NB4 (cell line): ENCODE data around the gene CNTNAP2.
"Not testable (repeated sequence)": the region's sequence is repeated elsewhere in the genome, so short reads cannot be mapped to it uniquely, and the experiment has no call there.

Source experiments
- DNase-seq: peaks from one replicate; pipeline ENCODE4 v3.0.0; 2010; ENCODE audit warnings: low read depth
- H3K4me3 ChIP-seq: one replicate; pipeline ENCODE4 v1.5.1; 2011; ENCODE audit warnings: mild to moderate bottlenecking, low read depth, low read length, moderate library complexity
- CTCF ChIP-seq: IDR thresholded peaks from one replicate; pipeline ENCODE4 v1.5.1; 2012; ENCODE audit warnings: low read depth, low read length
- MAX ChIP-seq: IDR thresholded peaks from 2 replicates; pipeline ENCODE4 v1.6.1; 2011; ENCODE audit warnings: low read depth, low read length
- MYC ChIP-seq: IDR thresholded peaks from 2 replicates; pipeline ENCODE4 v1.6.1; 2011; ENCODE audit warnings: low read depth, low read length
- POLR2A ChIP-seq: IDR thresholded peaks from 2 replicates; pipeline ENCODE4 v1.6.1; 2011; ENCODE audit warnings: mild to moderate bottlenecking; ENCODE audit not compliant: insufficient read length; ENCODE audit errors: extremely low read depth

The CNTNAP2 gene

GRCh38 chr7:147707926-147708325 lies 1591.3 kb downstream of the CNTNAP2 start:
- no peak for DNase-seq
- no peak for TF ChIP-seq MAX
- no peak for TF ChIP-seq MYC
- TF ChIP-seq CTCF: no peak
- TF ChIP-seq POLR2A: no peak
- H3K4me3 ChIP-seq: no peak overlapping the region

GRCh38 chr7:147708871-147709270 lies 1592.3 kb downstream of the CNTNAP2 start:
- no peak for DNase-seq
- H3K4me3 ChIP-seq: no peak overlapping the region
- TF ChIP-seq MYC (no peak), CTCF (no peak), POLR2A (no peak), MAX (no peak)

- TF ChIP-seq POLR2A (no peak), MYC (no peak), MAX (no peak)
- DNase-seq: no peak
- H3K4me3 ChIP-seq: no peak overlapping the region
Measured at GRCh38 chr7:147711447-147711846, 1594.8 kb downstream of the CNTNAP2 start.

- DNase-seq: no peak
- TF ChIP-seq CTCF (no peak), MAX (no peak)
- H3K4me3 ChIP-seq: no peak overlapping the region
Measured at GRCh38 chr7:147721962-147722830, 1605.6 kb downstream of the CNTNAP2 start.

- TF ChIP-seq POLR2A: no peak
- TF ChIP-seq CTCF: no peak
- no peak for TF ChIP-seq MAX
- no peak for TF ChIP-seq MYC
- no peak for DNase-seq
- no peak overlapping the region for H3K4me3 ChIP-seq
Measured at GRCh38 chr7:147723536-147723935, 1606.9 kb downstream of the CNTNAP2 start.

- TF ChIP-seq MYC: no peak
- TF ChIP-seq MAX: no peak
- TF ChIP-seq POLR2A: no peak
- no peak for TF ChIP-seq CTCF
- no peak overlapping the region for H3K4me3 ChIP-seq
- DNase-seq: no peak
Measured at GRCh38 chr7:147731311-147731710, 1614.7 kb downstream of the CNTNAP2 start.

GRCh38 chr7:147737559-147738214 lies 1621.1 kb downstream of the CNTNAP2 start:
- H3K4me3 ChIP-seq, DNase-seq: not testable (repeated sequence)
